ENCODE measurements around the gene CEP250.
"Not testable (repeated sequence)": the region's sequence is repeated elsewhere in the genome, so short reads cannot be mapped to it uniquely, and the experiment has no call there.

CEP250 gene

GRCh38 chr20:35551503-35551902 is 96.1 kb downstream of the CEP250 start:
- TF ChIP-seq CTCF (conservative IDR thresholded peaks at IDR 0.05; ENCODE audit: low read depth, low read length): no peak
- no peak overlapping the region for H3K4me2 ChIP-seq
- H3K79me2 ChIP-seq (ENCODE audit: insufficient read depth, low read depth): no peaks in the 10 kb centered on the region
- no peak overlapping the region for H3K9ac ChIP-seq
- no peaks in the 10 kb centered on the region for H3K27me3 ChIP-seq (ENCODE audit: insufficient read depth, low read depth)
- no peak overlapping the region for H3K27ac ChIP-seq
- no peak overlapping the region for H2AFZ ChIP-seq (ENCODE audit: low read depth)
- H3K36me3 ChIP-seq (ENCODE audit: insufficient read depth): no peaks in the 10 kb centered on the region
- H3K4me3 ChIP-seq (IDR thresholded peaks at IDR 0.05; ENCODE audit: insufficient read depth, low read depth, low read length): no peak overlapping the region
- no peaks in the 10 kb centered on the region for H4K20me1 ChIP-seq (ENCODE audit: insufficient read depth)
- H3K4me1 ChIP-seq (ENCODE audit: low read depth, poor library complexity, severe bottlenecking): no peaks in the 10 kb centered on the region

GRCh38 chr20:35552914-35553313 is 97.5 kb downstream of the CEP250 start:
- Histone ChIP-seq H4K20me1 (ENCODE audit: insufficient read depth) (no peaks in the 10 kb centered on the region), H3K36me3 (ENCODE audit: insufficient read depth) (no peaks in the 10 kb centered on the region), H3K9ac (no peak overlapping the region), H3K4me3 (IDR thresholded peaks at IDR 0.05; ENCODE audit: insufficient read depth, low read depth, low read length) (no peak overlapping the region), H3K79me2 (ENCODE audit: insufficient read depth, low read depth) (no peaks in the 10 kb centered on the region), H3K4me2 (no peak overlapping the region), H3K4me1 (ENCODE audit: low read depth, poor library complexity, severe bottlenecking) (no peaks in the 10 kb centered on the region), H3K27me3 (ENCODE audit: insufficient read depth, low read depth) (no peaks in the 10 kb centered on the region), H3K27ac (no peak overlapping the region), H2AFZ (ENCODE audit: low read depth) (no peak overlapping the region)
- no peak for TF ChIP-seq CTCF (conservative IDR thresholded peaks at IDR 0.05; ENCODE audit: low read depth, low read length)

DNA sequence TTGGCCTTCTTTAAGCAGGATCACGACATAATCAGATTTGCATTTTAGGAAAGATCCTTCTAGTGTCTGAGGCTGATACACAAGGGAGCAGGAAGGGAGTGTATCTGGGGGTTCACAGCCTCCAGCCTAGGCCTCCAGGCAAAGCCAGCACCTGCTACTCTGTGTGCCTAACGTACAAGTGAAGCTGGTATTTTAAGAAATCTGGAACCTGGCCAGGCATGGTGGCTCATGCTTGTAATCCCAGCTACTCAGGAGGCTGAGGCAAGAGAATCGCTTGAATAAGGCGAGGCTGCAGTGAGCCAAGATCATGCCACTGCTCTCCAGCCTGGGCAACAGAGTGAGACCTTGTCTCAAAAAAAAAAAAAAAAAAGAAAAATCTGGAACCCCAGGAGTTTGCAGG is 100.1 kb downstream of the CEP250 start:
- not testable (repeated sequence) for H3K4me3 ChIP-seq (IDR thresholded peaks at IDR 0.05; ENCODE audit: insufficient read depth, low read depth, low read length); H2AFZ ChIP-seq (ENCODE audit: low read depth); H3K27me3 ChIP-seq (ENCODE audit: insufficient read depth, low read depth); H3K9ac ChIP-seq; H3K36me3 ChIP-seq (ENCODE audit: insufficient read depth); H3K79me2 ChIP-seq (ENCODE audit: insufficient read depth, low read depth); H3K27ac ChIP-seq; H3K4me2 ChIP-seq; H3K4me1 ChIP-seq (ENCODE audit: low read depth, poor library complexity, severe bottlenecking); H4K20me1 ChIP-seq (ENCODE audit: insufficient read depth)

DNA sequence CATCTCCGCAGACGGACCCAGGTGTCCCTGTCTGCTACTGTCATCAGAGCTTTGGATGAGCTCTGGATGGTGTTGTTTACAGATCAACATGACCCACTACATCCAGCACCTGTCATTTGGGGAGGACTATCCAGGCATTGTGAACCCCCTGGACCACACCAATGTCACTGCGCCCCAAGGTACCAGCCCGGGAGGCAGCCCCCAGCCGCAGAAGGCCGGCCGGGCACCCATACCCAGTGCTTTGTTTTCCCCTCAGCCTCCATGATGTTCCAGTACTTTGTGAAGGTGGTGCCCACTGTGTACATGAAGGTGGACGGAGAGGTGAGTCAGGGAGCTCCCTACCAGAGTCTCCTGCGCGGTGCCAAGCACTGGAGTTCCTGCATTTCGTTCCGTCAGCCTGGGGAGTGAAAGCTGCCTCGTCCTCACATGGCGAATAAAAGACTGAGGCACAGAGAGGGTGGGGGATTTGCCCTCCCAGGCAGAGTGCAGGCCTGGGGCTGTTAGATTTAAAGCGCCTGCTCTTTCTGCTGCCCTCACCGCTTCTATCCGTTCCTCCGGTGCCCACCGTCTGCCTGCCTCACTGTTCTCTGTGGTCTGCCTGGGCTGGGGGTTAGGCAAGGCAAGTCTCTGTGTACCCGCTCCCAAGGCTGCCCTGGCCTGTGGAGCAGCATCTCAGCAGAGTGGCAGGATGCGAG is 100.7 kb downstream of the CEP250 start:
- no peak overlapping the region for H2AFZ ChIP-seq (ENCODE audit: low read depth)
- peaks cover 2% of the 10 kb centered on the region for H3K4me1 ChIP-seq (ENCODE audit: low read depth, poor library complexity, severe bottlenecking)
- H3K36me3 ChIP-seq (ENCODE audit: insufficient read depth): no peaks in the 10 kb centered on the region
- no peaks in the 10 kb centered on the region for H4K20me1 ChIP-seq (ENCODE audit: insufficient read depth)
- no peak overlapping the region for H3K9ac ChIP-seq
- no peak overlapping the region for H3K4me3 ChIP-seq (IDR thresholded peaks at IDR 0.05; ENCODE audit: insufficient read depth, low read depth, low read length)
- no peak for TF ChIP-seq CTCF (conservative IDR thresholded peaks at IDR 0.05; ENCODE audit: low read depth, low read length)
- no peak overlapping the region for H3K4me2 ChIP-seq
- H3K79me2 ChIP-seq (ENCODE audit: insufficient read depth, low read depth): no peaks in the 10 kb centered on the region
- no peak overlapping the region for H3K27ac ChIP-seq
- no peaks in the 10 kb centered on the region for H3K27me3 ChIP-seq (ENCODE audit: insufficient read depth, low read depth)

- TF ChIP-seq CTCF (conservative IDR thresholded peaks at IDR 0.05; ENCODE audit: low read depth, low read length): no peak
- Histone ChIP-seq H3K9ac (no peak overlapping the region), H3K27ac (no peak overlapping the region), H3K79me2 (ENCODE audit: insufficient read depth, low read depth) (no peaks in the 10 kb centered on the region), H4K20me1 (ENCODE audit: insufficient read depth) (no peaks in the 10 kb centered on the region), H2AFZ (ENCODE audit: low read depth) (no peak overlapping the region), H3K4me3 (IDR thresholded peaks at IDR 0.05; ENCODE audit: insufficient read depth, low read depth, low read length) (no peak overlapping the region), H3K4me2 (no peak overlapping the region), H3K36me3 (ENCODE audit: insufficient read depth) (no peaks in the 10 kb centered on the region), H3K27me3 (ENCODE audit: insufficient read depth, low read depth) (no peaks in the 10 kb centered on the region), H3K4me1 (ENCODE audit: low read depth, poor library complexity, severe bottlenecking) (peaks cover 10% of the 10 kb centered on the region)
Observed at GRCh38 chr20:35556871-35557270, 101.5 kb downstream of the CEP250 start.
